KMS-11 (cell line): Measurements from ENCODE around the gene LCMT1.

ENCODE experiments used
- H2AFZ ChIP-seq: fragments of 200-600 bp; sonication (generic); 2 replicates; pipeline ENCODE4 v1.6.1; 2016; ENCODE audit warnings: antibody characterized with exemption, mixed run types, low read depth
- H3K27ac ChIP-seq: fragments of 200-600 bp; sonication (generic); 2 replicates; pipeline ENCODE4 v1.6.1; 2016; ENCODE audit warnings: mild to moderate bottlenecking, mixed run types
- H3K27me3 ChIP-seq: fragments of 200-600 bp; sonication (generic); 2 replicates; pipeline ENCODE4 v1.6.1; 2017; ENCODE audit warnings: mild to moderate bottlenecking, low read depth, mixed run types, moderate library complexity; ENCODE audit not compliant: insufficient read depth
- H3K36me3 ChIP-seq: fragments of 200-600 bp; sonication (generic); 2 replicates; pipeline ENCODE4 v1.6.1; 2017; ENCODE audit warnings: mild to moderate bottlenecking, mixed run types; ENCODE audit not compliant: insufficient read depth
- H3K4me1 ChIP-seq: fragments of 200-600 bp; sonication (generic); 2 replicates; pipeline ENCODE4 v1.6.1; 2016; ENCODE audit warnings: mild to moderate bottlenecking, low read depth, mixed run types; ENCODE audit not compliant: poor library complexity, severe bottlenecking
- H3K4me2 ChIP-seq: fragments of 200-600 bp; sonication (generic); 2 replicates; pipeline ENCODE4 v1.7.0; 2016; ENCODE audit warnings: mild to moderate bottlenecking, mixed run types
- H3K4me3 ChIP-seq: fragments of 200-600 bp; sonication (generic); IDR thresholded peaks from 2 replicates; pipeline ENCODE4 v1.6.1; 2017; ENCODE audit warnings: low read depth, low read length, mixed read lengths; ENCODE audit not compliant: insufficient read depth
- H3K79me2 ChIP-seq: fragments of 200-600 bp; sonication (generic); 2 replicates; pipeline ENCODE4 v1.6.1; 2016; ENCODE audit warnings: low read depth, mixed run types; ENCODE audit not compliant: insufficient read depth
- H3K9ac ChIP-seq: fragments of 200-600 bp; sonication (generic); 2 replicates; pipeline ENCODE4 v1.6.1; 2016; ENCODE audit warnings: mild to moderate bottlenecking, mixed run types
- H4K20me1 ChIP-seq: fragments of 200-600 bp; sonication (generic); 2 replicates; pipeline ENCODE4 v1.6.1; 2016; ENCODE audit warnings: mild to moderate bottlenecking, mixed run types; ENCODE audit not compliant: insufficient read depth
- CTCF ChIP-seq: fragments of 200-600 bp; sonication (generic); conservative IDR thresholded peaks from 2 replicates; pipeline ENCODE4 v1.6.1; 2017; ENCODE audit warnings: low read depth, mild to moderate bottlenecking, antibody characterized with exemption, low read length, moderate library complexity, mixed read lengths

Gene LCMT1

GRCh38 chr16:25224731-25225319 lies 113.3 kb downstream of the LCMT1 start:
- Histone ChIP-seq H3K4me1 (peaks cover 3% of the 10 kb centered on the region), H3K27me3 (no peaks in the 10 kb centered on the region), H3K4me2 (no peak overlapping the region), H3K4me3 (no peak overlapping the region), H3K79me2 (no peaks in the 10 kb centered on the region), H2AFZ (no peak overlapping the region), H3K9ac (no peak overlapping the region), H3K36me3 (no peaks in the 10 kb centered on the region), H3K27ac (no peak overlapping the region), H4K20me1 (no peaks in the 10 kb centered on the region)
- TF ChIP-seq CTCF, result no peak
